Smooth muscle cell (in vitro differentiated cells): ENCODE data around the gene BRD1. TPM values are rescaled to one million over a fixed set of nuclear protein-coding genes. Genes with fewer than 3 reads are reported as not detected.

ENCODE experiments used
- DNase-seq: peaks from one replicate; lab custom pipeline; 2025; ENCODE audit not compliant: unreplicated experiment; lab: John Stamatoyannopoulos, UW
- H2AFZ ChIP-seq: fragments of 200-600 bp; sonication (generic); 2 replicates; pipeline ENCODE4 v1.6.0; 2016; ENCODE audit warnings: antibody characterized with exemption, low read depth, mild to moderate bottlenecking
- H3F3A ChIP-seq: fragments of 200-600 bp; sonication (generic); 2 replicates; pipeline ENCODE4 v1.6.0; 2017; ENCODE audit warnings: antibody characterized with exemption, low read depth
- H3K27ac ChIP-seq: fragments of 200-600 bp; sonication (generic); 2 replicates; pipeline ENCODE4 v1.5.1; 2016; ENCODE audit warnings: low read depth, mild to moderate bottlenecking
- H3K27me3 ChIP-seq: fragments of 200-600 bp; sonication (generic); 2 replicates; pipeline ENCODE4 v1.6.1; 2016; ENCODE audit warnings: low read depth, mild to moderate bottlenecking
- H3K36me3 ChIP-seq: fragments of 200-600 bp; sonication (generic); 2 replicates; pipeline ENCODE4 v1.5.1; 2016; ENCODE audit warnings: low read depth
- H3K4me1 ChIP-seq: fragments of 200-600 bp; sonication (generic); 2 replicates; pipeline ENCODE4 v1.5.1; 2016; ENCODE audit warnings: low read depth
- H3K4me2 ChIP-seq: fragments of 200-600 bp; sonication (generic); 2 replicates; pipeline ENCODE4 v1.6.0; 2016; ENCODE audit warnings: mild to moderate bottlenecking
- H3K4me3 ChIP-seq: fragments of 200-600 bp; sonication (generic); 2 replicates; pipeline ENCODE4 v1.5.1; 2016; ENCODE audit warnings: mild to moderate bottlenecking
- H3K79me2 ChIP-seq: fragments of 200-600 bp; sonication (generic); 2 replicates; pipeline ENCODE4 v1.6.0; 2016; ENCODE audit warnings: low read depth, mild to moderate bottlenecking
- H3K9ac ChIP-seq: fragments of 200-600 bp; sonication (generic); 2 replicates; pipeline ENCODE4 v1.6.0; 2016; ENCODE audit warnings: low read depth
- H3K9me3 ChIP-seq: fragments of 200-600 bp; sonication (generic); replicated peaks from 2 replicates; pipeline ENCODE4 v1.5.1; 2016; ENCODE audit warnings: low read depth
- H4K20me1 ChIP-seq: fragments of 200-600 bp; sonication (generic); 2 replicates; pipeline ENCODE4 v1.6.0; 2016; ENCODE audit warnings: low read depth
- CTCF ChIP-seq: fragments of 200-600 bp; sonication (generic); IDR thresholded peaks from 2 replicates; pipeline ENCODE4 v1.5.1; 2017; ENCODE audit warnings: borderline replicate concordance, mild to moderate bottlenecking, antibody characterized with exemption; ENCODE audit not compliant: insufficient read depth, poor library complexity, severe bottlenecking
- WGBS: methylation state at CpG from one replicate; pipeline ENCODE4 v1.1.7; 2016; ENCODE audit warnings: low lambda C conversion rate; 5-methylcytosine and 5-hydroxymethylcytosine counted together
- polyA plus RNA-seq: library from polyadenylated mRNA; unstranded; fragments of >200 nt; fragmentation: Nextera tagmentation; extraction: Ambion mirVana; gene quantifications from 2 replicates; pipeline ENCODE4 v1.2.1, GENCODE V29; 2016
- total RNA-seq: library from RNA; depleted of rRNA; stranded (reverse); fragments of >200 nt; gene quantifications from 2 replicates; pipeline ENCODE4 v1.2.3, GENCODE V29; 2014

The BRD1 gene
- total and polyA plus RNA-seq, 2 experiments from 2014 or later, result 15.0 to 20.5 TPM

- no peaks in the 10 kb centered on the region for H4K20me1 ChIP-seq
- no peaks in the 10 kb centered on the region for H3K4me1 ChIP-seq
- no peak for TF ChIP-seq CTCF
- H2AFZ ChIP-seq, result no peak overlapping the region
- H3K4me2 ChIP-seq, result no peak overlapping the region
- H3K79me2 ChIP-seq, result no peaks in the 10 kb centered on the region
- peak overlapping the region; percentile 27 for H3K27ac ChIP-seq
- no peak for DNase-seq
- 84% methylated on average over 5 of the region's 5 CpGs for WGBS
- no peaks in the 10 kb centered on the region for H3K36me3 ChIP-seq
- H3F3A ChIP-seq, result no peaks in the 10 kb centered on the region
- no peaks in the 10 kb centered on the region for H3K9me3 ChIP-seq
- H3K9ac ChIP-seq, result no peak overlapping the region
- no peaks in the 10 kb centered on the region for H3K27me3 ChIP-seq
- H3K4me3 ChIP-seq, result no peak overlapping the region
Observed at GRCh38 chr22:49760280-49760629, 67.4 kb downstream of the BRD1 start.

- Histone ChIP-seq H3F3A (no peaks in the 10 kb centered on the region), H3K79me2 (no peaks in the 10 kb centered on the region), H4K20me1 (no peaks in the 10 kb centered on the region), H3K4me2 (no peak overlapping the region), H3K27me3 (no peaks in the 10 kb centered on the region), H3K27ac (no peak overlapping the region), H3K9ac (no peak overlapping the region), H3K36me3 (no peaks in the 10 kb centered on the region), H3K4me3 (no peak overlapping the region), H3K9me3 (no peaks in the 10 kb centered on the region), H2AFZ (no peak overlapping the region), H3K4me1 (no peaks in the 10 kb centered on the region)
- 90% methylated on average over 7 of the region's 7 CpGs for WGBS
- no peak for DNase-seq
- no peak for TF ChIP-seq CTCF
Observed at GRCh38 chr22:49756676-49757075, 71.0 kb downstream of the BRD1 start.

GRCh38 chr22:49756201-49756600 lies 71.5 kb downstream of the BRD1 start:
- no peak for DNase-seq
- Histone ChIP-seq H3K9ac (no peak overlapping the region), H3K4me3 (no peak overlapping the region), H3K4me1 (no peaks in the 10 kb centered on the region), H3K9me3 (no peaks in the 10 kb centered on the region), H3F3A (no peaks in the 10 kb centered on the region), H3K4me2 (no peak overlapping the region), H3K79me2 (no peaks in the 10 kb centered on the region), H3K27me3 (no peaks in the 10 kb centered on the region), H2AFZ (no peak overlapping the region), H4K20me1 (no peaks in the 10 kb centered on the region), H3K27ac (no peak overlapping the region), H3K36me3 (no peaks in the 10 kb centered on the region)
- no peak for TF ChIP-seq CTCF
- WGBS, result 88% methylated on average over 5 of the region's 5 CpGs

GRCh38 chr22:49755631-49756001 lies 72.1 kb downstream of the BRD1 start:
- no peaks in the 10 kb centered on the region for H3K27me3 ChIP-seq
- H3K9ac ChIP-seq, result no peak overlapping the region
- H3F3A ChIP-seq, result no peaks in the 10 kb centered on the region
- no peaks in the 10 kb centered on the region for H3K9me3 ChIP-seq
- H3K79me2 ChIP-seq, result no peaks in the 10 kb centered on the region
- no peak for TF ChIP-seq CTCF
- no peak for DNase-seq
- 93% methylated on average over 10 of the region's 10 CpGs for WGBS
- H3K27ac ChIP-seq, result no peak overlapping the region
- no peak overlapping the region for H3K4me3 ChIP-seq
- H3K4me1 ChIP-seq, result no peaks in the 10 kb centered on the region
- H2AFZ ChIP-seq, result no peak overlapping the region
- H4K20me1 ChIP-seq, result no peaks in the 10 kb centered on the region
- no peak overlapping the region for H3K4me2 ChIP-seq
- H3K36me3 ChIP-seq, result no peaks in the 10 kb centered on the region
